ENCODE measurements around the gene GRK5.

GRK5 gene

DNA sequence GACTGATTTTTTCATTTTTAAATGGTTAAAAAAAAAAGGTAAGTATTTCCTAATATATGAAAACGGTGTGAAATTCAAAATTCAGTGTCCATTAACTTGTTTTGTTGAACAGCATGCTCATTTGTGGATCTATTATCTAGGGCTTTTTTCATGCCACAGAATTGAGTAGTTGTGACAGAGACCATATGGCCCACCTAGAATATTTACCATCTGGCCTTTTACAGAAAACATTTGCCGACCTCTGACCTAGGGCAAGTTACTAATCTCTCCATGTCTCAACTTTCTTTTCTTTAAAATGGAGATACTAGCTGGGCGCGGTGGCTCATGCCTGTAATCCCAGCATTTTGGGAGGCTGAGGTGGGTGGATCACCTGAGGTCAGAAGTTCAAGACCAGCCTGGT is 41.3 kb downstream of the GRK5 start:
- no peak for DNase-seq (ENCODE audit: low read depth)
- TF ChIP-seq, protein P1, sequence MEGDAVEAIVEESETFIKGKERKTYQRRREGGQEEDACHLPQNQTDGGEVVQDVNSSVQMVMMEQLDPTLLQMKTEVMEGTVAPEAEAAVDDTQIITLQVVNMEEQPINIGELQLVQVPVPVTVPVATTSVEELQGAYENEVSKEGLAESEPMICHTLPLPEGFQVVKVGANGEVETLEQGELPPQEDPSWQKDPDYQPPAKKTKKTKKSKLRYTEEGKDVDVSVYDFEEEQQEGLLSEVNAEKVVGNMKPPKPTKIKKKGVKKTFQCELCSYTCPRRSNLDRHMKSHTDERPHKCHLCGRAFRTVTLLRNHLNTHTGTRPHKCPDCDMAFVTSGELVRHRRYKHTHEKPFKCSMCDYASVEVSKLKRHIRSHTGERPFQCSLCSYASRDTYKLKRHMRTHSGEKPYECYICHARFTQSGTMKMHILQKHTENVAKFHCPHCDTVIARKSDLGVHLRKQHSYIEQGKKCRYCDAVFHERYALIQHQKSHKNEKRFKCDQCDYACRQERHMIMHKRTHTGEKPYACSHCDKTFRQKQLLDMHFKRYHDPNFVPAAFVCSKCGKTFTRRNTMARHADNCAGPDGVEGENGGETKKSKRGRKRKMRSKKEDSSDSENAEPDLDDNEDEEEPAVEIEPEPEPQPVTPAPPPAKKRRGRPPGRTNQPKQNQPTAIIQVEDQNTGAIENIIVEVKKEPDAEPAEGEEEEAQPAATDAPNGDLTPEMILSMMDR (IDR thresholded peaks at IDR 0.05; ENCODE audit: low read depth, low read length, missing control alignments) = no peak
- no peak overlapping the region for H3K4me3 ChIP-seq (ENCODE audit: low read depth, low read length)

DNA sequence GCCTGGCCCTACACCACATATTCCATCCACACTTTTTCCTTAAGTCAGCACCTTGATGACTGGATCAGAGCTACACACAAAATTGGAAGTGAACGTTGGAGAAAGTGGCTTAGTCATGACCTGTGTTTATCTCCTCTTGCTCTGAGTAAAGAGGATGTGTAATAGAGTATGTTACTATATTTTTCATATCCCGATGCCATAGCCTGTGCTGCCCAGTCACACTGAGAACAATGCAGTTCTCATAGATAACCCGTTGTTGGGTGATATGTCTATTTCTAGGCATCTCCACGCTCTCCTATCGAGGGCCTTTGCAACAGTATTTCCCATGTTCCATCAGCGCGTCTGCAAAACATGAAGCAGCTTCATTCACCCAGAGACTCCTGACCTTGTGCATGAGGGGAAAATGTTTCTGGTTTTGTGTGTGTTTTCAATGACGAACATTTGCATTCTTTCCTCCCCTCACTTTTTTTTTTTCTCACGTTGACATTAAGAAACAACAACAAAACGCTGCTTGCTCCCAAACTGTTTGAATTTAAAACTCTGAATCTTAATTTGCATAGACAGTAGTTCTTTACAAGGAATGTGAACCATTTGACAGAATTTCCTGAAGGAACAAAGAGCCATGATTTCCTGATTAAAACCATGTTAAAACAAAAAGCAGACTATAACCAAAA is 43.4 kb downstream of the GRK5 start:
- DNase-seq (ENCODE audit: low read depth) = no peak
- H3K4me3 ChIP-seq (ENCODE audit: low read depth, low read length) = no peak overlapping the region
- TF ChIP-seq, protein P1 (IDR thresholded peaks at IDR 0.05; ENCODE audit: low read depth, low read length, missing control alignments) = no peak

DNA sequence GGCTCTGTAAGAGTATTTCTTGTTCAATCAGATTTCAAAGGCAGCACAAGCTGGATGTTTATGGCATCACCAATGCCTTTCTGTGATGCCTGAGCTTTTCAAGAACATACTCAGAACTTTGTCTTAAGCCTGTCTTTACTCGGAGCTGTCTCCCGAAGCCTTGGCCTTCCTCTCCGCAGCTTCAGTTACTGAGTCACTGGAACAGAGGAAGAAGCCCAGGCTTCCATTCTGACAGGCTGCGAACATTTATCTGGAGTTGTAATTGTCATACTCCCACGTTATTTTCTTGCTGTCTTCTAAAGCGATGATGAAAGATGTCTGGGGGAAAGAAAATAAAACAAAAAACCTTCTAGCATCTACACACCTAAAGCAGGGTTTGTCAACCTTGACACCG is 43.9 kb downstream of the GRK5 start:
- TF ChIP-seq, protein P1 (IDR thresholded peaks at IDR 0.05; ENCODE audit: low read depth, low read length, missing control alignments) = no peak
- DNase-seq (ENCODE audit: low read depth) = no peak

DNA sequence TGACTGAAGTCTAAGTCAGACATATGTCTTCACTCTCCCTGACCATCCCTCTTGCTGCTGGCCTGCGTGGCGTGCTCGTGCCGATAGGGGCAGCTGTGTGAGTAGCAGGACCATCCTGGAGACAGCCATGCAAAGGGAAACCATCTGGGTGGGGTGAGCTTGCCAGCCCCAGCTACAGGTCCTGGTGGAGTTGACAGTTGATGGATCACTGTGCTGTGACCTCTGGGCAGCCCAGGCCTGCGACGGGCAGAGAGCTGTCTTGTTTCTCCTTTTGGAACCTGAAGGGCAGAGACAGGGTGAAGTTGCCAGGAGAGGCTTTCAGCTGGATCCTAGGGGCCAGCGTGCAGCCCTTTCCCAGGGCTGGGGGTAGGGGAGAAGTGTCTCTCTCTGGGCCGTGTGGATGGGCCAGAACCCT is 44.7 kb downstream of the GRK5 start:
- TF ChIP-seq, protein P1 (IDR thresholded peaks at IDR 0.05; ENCODE audit: low read depth, low read length, missing control alignments) = no peak
- H3K4me3 ChIP-seq (ENCODE audit: low read depth, low read length) = no peak overlapping the region
- no peak for DNase-seq (ENCODE audit: low read depth)

More for the DNA sequence above, 43.9 kb downstream of the GRK5 start:
- no peak overlapping the region for H3K4me3 ChIP-seq (ENCODE audit: low read depth, low read length)

DNA sequence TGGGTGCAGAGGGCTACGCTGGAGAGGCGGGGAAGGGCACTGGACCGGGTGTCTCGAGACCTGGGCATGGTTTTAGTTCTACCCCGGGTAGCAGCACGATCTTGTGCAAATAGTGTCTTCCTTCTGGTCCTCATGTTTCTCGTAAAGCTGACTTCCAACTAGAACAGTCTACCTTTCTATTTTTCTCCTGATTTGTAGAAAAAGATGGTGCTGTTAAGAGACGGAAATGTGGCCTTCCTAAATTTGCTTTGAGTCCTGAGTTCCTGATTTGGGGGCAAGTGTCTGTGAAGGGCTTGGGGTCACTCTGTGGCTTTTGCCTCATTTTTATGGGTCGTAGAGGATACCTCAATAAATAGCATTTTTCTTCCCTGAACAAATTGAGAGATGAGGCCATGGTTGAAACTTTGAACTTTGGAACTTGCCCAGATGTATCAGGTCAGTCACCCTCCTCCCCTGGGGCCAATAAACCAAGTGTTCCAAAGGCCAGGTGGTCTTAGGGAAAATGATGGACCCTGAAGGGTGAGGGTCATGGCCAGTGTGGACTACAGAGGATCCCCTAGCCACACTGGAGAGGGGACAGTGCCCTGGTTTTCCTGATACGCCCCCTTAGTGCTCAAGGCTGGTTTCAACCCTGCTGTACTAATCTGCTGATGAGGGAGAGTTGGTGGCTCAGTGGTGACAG is 45.2 kb downstream of the GRK5 start:
- no peak overlapping the region for H3K4me3 ChIP-seq (ENCODE audit: low read depth, low read length)
- TF ChIP-seq, protein P1 (IDR thresholded peaks at IDR 0.05; ENCODE audit: low read depth, low read length, missing control alignments) = no peak
- DNase-seq (ENCODE audit: low read depth) = no peak

DNA sequence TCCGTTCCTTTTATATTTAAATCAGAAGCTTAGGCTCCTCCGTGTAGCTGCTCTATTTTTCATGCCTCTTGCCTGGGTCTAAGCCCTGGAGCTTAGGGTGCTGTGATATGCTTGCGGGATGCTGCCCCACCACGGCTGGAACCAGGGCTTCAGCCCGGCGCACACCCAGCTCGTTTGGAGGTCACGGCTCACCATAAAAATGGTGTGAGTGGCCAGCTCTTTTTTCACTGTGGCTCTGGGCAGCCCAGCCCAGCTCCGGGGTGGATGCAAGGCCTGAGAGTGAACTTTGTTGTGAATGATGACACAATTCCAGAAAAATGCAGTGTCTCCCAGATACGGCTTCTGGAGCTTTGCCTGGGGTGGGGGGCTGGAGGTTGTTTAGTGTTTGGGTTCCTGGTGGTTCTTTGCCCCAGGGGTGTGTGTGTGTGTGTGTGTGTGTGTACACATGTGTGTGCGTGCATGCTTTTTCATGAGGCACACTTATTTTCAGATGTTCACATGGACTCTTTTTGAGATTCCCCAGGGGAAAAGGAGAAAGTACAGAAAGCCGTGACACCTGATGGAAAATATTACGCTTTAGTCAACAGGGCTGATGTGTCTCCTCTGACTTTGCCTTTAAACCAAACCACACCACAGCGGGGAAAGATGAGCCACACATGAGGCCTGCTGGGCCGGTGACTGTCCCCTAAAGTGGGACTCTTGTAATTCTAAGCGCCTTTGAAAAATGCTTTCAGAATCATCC is 46.2 kb downstream of the GRK5 start:
- TF ChIP-seq, protein P1 (IDR thresholded peaks at IDR 0.05; ENCODE audit: low read depth, low read length, missing control alignments) = no peak
- H3K4me3 ChIP-seq (ENCODE audit: low read depth, low read length) = no peak overlapping the region
- DNase-seq (ENCODE audit: low read depth) = no peak
